ENCODE results near the gene KIF21A. TPM values are rescaled to one million over a fixed set of nuclear protein-coding genes. Genes with fewer than 3 reads are reported as not detected.

KIF21A gene
- total and polyA plus RNA-seq, 2 of the 13 experiments (the other 11 are each of a cell fraction or from before 2014, with no cell fraction given), result 20.6 to 39.7 TPM

DNA sequence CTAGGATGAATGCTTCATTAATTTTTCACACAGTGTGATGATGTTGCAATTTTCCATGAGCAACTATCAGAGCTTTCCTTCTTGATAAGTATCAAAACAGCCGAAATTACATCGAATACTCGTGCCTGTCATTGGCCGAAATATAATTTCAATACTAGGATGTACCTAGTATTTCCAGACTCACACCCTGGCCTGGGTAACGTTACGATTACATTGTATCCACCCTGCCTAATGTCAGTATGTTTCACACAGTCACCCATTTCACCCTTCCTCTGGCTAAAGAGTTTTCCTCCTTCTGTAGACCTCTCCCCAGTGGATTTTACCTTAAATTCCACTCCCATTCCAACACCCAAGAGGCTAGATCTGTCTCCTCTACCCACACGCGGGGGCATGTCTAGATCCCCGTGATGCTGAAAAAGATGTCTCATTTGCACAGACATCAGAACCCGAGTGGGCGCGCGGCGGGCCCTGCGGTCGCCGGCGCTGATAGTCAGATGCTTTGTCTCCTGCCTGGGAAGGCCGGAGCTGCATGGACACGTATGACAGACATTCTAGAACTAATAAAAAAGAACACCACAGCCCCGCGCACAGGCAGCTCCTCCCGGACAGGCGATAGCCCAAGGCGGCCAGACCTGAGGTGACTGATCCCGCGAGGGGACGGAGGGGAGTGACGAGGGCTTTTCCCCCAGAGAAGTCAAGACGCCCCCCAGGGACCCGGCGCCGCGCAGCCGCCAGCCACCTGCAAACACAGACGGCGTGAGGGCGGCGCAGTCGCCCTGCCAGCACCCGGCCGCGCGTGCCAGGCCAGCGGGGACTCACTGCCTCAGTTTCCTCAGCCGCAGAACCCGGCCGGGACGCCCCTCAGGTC lies 723 bp downstream of the KIF21A start (continued):
- TF ChIP-seq, protein P1, sequence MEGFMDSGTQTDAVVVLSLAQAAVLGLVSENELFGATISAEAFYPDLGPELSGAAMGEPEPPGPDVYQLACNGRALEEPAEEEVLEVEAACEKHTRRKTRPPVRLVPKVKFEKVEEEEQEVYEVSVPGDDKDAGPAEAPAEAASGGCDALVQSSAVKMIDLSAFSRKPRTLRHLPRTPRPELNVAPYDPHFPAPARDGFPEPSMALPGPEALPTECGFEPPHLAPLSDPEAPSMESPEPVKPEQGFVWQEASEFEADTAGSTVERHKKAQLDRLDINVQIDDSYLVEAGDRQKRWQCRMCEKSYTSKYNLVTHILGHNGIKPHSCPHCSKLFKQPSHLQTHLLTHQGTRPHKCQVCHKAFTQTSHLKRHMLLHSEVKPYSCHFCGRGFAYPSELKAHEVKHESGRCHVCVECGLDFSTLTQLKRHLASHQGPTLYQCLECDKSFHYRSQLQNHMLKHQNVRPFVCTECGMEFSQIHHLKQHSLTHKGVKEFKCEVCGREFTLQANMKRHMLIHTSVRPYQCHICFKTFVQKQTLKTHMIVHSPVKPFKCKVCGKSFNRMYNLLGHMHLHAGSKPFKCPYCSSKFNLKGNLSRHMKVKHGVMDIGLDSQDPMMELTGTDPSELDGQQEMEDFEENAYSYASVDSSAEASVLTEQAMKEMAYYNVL (CRISPR knock-in tag; IDR thresholded peaks at IDR 0.05; ENCODE audit: borderline replicate concordance), result no peak
- no peak for TF ChIP-seq ZNF235 (CRISPR knock-in tag; IDR thresholded peaks at IDR 0.05; ENCODE audit: borderline replicate concordance)
- no peak for TF ChIP-seq ZNF468 (CRISPR knock-in tag; IDR thresholded peaks at IDR 0.05)
- TF ChIP-seq RFXAP (CRISPR knock-in tag; IDR thresholded peaks at IDR 0.05; ENCODE audit: borderline replicate concordance), result 0 out of 2 replicates have a peak, but pooled peaks have one; percentile 36
- no peak for TF ChIP-seq ZFP37 (CRISPR knock-in tag; IDR thresholded peaks at IDR 0.05; ENCODE audit: borderline replicate concordance)
- TF ChIP-seq, protein P2, sequence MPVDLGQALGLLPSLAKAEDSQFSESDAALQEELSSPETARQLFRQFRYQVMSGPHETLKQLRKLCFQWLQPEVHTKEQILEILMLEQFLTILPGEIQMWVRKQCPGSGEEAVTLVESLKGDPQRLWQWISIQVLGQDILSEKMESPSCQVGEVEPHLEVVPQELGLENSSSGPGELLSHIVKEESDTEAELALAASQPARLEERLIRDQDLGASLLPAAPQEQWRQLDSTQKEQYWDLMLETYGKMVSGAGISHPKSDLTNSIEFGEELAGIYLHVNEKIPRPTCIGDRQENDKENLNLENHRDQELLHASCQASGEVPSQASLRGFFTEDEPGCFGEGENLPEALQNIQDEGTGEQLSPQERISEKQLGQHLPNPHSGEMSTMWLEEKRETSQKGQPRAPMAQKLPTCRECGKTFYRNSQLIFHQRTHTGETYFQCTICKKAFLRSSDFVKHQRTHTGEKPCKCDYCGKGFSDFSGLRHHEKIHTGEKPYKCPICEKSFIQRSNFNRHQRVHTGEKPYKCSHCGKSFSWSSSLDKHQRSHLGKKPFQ (CRISPR knock-in tag; IDR thresholded peaks at IDR 0.05; ENCODE audit: insufficient replicate concordance), result no peak
- TF ChIP-seq ZNF326 (CRISPR knock-in tag; IDR thresholded peaks at IDR 0.05; ENCODE audit: borderline replicate concordance), result no peak
- no peak for TF ChIP-seq JUND (CRISPR knock-in tag; IDR thresholded peaks at IDR 0.05)
- TF ChIP-seq SRSF1 (optimal IDR thresholded peaks at IDR 0.05; ENCODE audit: low read depth, low read length), result no peak
- TF ChIP-seq ZNF12 (CRISPR knock-in tag; IDR thresholded peaks at IDR 0.05), result no peak
- TF ChIP-seq ZZZ3 (CRISPR knock-in tag; IDR thresholded peaks at IDR 0.05; ENCODE audit: borderline replicate concordance), result no peak
- 0 out of 2 replicates have a peak, but pooled peaks have one; percentile 13 for TF ChIP-seq ZSCAN30 (CRISPR knock-in tag; IDR thresholded peaks at IDR 0.05)
- no peak for TF ChIP-seq TCF12 (IDR thresholded peaks at IDR 0.05)
- no peak for TF ChIP-seq TCF12 (CRISPR knock-in tag; IDR thresholded peaks at IDR 0.05)
- TF ChIP-seq ZNF780A (CRISPR knock-in tag; IDR thresholded peaks at IDR 0.05), result no peak
- peak; percentile 83; the same call in 1 of the 2 replicates for TF ChIP-seq ZNF777 (CRISPR knock-in tag; IDR thresholded peaks at IDR 0.05)
- no peak for TF ChIP-seq RFXANK (CRISPR knock-in tag; IDR thresholded peaks at IDR 0.05)
- TF ChIP-seq DPF2 (CRISPR knock-in tag; IDR thresholded peaks at IDR 0.05; ENCODE audit: borderline replicate concordance, low read depth), result no peak
- no peak for TF ChIP-seq ZNF644 (CRISPR knock-in tag; IDR thresholded peaks at IDR 0.05; ENCODE audit: low read depth)
- no peak for TF ChIP-seq KAT2B (IDR thresholded peaks at IDR 0.05; ENCODE audit: borderline replicate concordance, low read depth, low read length)
- TF ChIP-seq KDM1A (CRISPR knock-in tag; IDR thresholded peaks at IDR 0.05), result no peak
- TF ChIP-seq ZSCAN9 (CRISPR knock-in tag; IDR thresholded peaks at IDR 0.05; ENCODE audit: borderline replicate concordance), result no peak
- TF ChIP-seq, protein P3, sequence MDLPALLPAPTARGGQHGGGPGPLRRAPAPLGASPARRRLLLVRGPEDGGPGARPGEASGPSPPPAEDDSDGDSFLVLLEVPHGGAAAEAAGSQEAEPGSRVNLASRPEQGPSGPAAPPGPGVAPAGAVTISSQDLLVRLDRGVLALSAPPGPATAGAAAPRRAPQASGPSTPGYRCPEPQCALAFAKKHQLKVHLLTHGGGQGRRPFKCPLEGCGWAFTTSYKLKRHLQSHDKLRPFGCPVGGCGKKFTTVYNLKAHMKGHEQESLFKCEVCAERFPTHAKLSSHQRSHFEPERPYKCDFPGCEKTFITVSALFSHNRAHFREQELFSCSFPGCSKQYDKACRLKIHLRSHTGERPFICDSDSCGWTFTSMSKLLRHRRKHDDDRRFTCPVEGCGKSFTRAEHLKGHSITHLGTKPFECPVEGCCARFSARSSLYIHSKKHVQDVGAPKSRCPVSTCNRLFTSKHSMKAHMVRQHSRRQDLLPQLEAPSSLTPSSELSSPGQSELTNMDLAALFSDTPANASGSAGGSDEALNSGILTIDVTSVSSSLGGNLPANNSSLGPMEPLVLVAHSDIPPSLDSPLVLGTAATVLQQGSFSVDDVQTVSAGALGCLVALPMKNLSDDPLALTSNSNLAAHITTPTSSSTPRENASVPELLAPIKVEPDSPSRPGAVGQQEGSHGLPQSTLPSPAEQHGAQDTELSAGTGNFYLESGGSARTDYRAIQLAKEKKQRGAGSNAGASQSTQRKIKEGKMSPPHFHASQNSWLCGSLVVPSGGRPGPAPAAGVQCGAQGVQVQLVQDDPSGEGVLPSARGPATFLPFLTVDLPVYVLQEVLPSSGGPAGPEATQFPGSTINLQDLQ (CRISPR knock-in tag; IDR thresholded peaks at IDR 0.05), result no peak
- TF ChIP-seq ZNF296 (CRISPR knock-in tag; conservative IDR thresholded peaks at IDR 0.05), result no peak
- no peak for TF ChIP-seq SP140L (CRISPR knock-in tag; IDR thresholded peaks at IDR 0.05; ENCODE audit: borderline replicate concordance)
